Measurements from ENCODE around the gene PRSS38.

Gene PRSS38

GRCh38 chr1:227886993-227887696, 71.7 kb downstream of the PRSS38 start:
- no peak for DNase-seq (ENCODE audit: low read depth)

- DNase-seq (ENCODE audit: low read depth), result no peak
Observed at GRCh38 chr1:227887697-227888403, 72.4 kb downstream of the PRSS38 start.

DNA sequence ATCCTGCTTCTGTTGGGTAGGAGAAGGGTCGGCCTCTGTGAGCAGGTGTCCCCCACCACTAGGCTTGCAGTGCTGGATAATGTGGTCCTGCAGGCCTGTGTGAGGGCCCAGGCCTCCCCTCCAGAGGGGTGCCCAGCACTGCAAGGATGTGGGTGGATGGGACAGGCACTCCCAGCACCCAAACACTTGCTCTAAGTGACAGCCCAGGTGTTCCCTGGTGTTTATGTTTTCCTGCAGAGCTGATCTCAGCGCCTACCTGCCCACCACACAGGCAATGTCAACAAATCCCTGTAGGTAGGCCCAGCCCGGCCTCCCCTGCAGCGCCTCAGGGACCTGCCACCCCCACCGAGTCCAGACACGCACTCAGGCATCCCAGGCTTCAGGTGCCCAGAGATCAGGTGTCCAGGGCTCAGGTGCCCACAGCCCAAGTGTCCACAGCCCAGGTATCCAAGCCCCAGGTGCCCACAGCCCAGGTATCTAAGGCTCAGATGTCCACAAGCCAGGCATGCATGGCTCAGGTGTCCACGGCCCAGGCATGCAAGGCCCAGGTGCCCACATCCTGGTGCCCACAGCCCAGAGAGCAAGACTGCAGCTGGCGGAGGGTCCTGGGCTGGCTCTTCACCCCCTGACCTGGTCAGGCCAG, 73.0 kb downstream of the PRSS38 start:
- no peak for DNase-seq (ENCODE audit: low read depth)

- no peak for DNase-seq (ENCODE audit: low read depth)
Observed at GRCh38 chr1:227889047-227889862, 73.8 kb downstream of the PRSS38 start.

GRCh38 chr1:227889863-227890405, 74.5 kb downstream of the PRSS38 start:
- no peak for DNase-seq (ENCODE audit: low read depth)

DNA sequence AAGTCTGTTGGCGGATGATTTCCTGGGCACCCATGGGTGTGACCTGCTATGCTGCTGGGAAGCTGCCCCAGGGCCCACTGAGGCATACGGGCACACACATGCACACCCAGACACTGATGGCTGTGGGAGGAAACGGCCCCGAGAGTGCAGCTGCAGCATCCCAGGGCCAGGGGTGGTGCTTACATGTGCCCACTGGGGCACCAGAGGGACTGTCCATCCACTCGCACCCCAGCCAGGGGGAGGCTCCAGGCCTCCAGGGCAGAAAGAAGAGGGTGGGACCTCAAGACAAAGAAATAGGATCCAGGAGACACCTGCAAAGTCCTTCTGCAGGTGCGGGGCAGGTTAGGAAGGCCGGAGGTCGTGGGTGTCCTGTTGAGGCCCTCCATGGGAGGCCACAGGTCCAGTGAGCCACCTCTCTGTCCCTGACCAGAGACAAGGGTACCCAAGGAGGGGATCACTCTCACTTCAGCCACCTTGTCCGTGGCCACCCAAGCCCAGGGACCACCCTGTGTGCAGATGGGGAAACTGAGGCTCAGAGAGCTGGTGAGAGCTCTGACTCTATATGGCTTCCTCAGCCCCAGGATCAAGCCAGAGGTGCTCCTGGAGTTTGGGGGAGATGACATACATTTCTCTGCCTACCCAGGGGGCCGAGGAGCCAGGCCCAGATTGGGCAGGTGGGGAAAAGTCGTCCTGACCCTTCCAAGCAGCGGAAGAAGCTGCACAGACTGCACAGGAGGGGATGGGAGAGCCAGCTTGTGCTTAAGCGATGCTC, 75.2 kb downstream of the PRSS38 start:
- no peak for DNase-seq (ENCODE audit: low read depth)

- no peak for DNase-seq (ENCODE audit: low read depth)
Observed at GRCh38 chr1:227891223-227891954, 75.9 kb downstream of the PRSS38 start.

DNA sequence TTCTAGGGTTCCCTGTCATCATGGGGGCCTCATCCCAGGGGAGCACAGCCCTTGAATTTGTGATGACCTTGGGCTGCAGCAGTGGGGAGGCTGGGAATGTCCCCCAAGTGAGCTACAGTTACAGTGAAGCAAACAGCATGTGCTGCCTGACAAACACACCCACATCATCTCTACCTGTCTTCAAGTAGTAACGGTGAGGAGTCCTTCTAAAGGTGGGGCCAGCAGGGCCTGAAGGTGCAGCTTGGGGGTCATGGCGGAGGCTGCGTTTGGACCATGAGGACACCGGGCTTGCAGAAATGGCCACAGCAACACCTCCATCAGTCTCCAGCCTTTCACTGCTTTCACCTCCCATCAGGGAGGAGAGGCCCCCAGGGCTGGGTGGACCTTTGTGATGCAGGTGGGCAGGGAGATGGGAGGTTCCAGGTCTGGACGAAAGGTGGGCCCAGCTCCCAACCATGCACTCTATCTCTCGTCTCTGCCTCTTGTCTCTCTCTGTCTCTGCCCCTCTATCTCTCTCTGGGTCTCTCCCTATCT, 76.5 kb downstream of the PRSS38 start:
- no peak for DNase-seq (ENCODE audit: low read depth)

GRCh38 chr1:227892489-227893299, 77.2 kb downstream of the PRSS38 start:
- DNase-seq (ENCODE audit: low read depth), result no peak

DNA sequence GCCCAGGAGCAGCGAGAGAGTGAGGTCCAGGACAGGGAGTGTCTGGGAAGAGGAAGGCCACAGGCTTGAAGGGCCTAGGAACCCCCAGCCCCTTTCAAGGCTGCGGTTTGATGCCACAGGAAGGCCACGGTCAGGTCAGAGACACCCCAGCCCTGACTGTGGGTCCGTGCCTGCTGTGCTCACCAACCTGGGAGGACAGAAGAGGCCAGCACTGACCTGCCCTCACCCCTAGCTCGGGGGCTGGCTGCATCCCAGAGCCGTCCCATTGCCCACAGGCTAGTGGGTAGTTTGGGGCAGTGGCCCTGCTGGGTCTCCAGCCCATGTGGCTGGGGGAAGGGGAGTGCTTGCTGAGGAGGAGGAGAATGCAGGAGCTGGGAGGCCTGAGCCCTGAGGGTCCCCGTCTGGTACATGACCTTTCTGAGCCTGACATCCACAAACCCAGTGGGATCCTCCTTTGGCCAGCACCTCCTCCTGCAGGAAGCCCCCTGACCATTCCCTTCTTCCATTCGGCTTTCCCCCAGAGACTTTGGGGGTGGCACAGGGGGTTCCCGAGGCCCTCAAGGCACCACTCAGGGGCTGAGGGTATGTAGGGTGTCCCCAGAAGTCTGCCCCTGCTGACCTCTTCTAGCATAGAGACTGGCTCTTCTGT, 77.9 kb downstream of the PRSS38 start:
- DNase-seq (ENCODE audit: low read depth), result no peak

- no peak for DNase-seq (ENCODE audit: low read depth)
Observed at GRCh38 chr1:227893949-227894721, 78.7 kb downstream of the PRSS38 start.

DNA sequence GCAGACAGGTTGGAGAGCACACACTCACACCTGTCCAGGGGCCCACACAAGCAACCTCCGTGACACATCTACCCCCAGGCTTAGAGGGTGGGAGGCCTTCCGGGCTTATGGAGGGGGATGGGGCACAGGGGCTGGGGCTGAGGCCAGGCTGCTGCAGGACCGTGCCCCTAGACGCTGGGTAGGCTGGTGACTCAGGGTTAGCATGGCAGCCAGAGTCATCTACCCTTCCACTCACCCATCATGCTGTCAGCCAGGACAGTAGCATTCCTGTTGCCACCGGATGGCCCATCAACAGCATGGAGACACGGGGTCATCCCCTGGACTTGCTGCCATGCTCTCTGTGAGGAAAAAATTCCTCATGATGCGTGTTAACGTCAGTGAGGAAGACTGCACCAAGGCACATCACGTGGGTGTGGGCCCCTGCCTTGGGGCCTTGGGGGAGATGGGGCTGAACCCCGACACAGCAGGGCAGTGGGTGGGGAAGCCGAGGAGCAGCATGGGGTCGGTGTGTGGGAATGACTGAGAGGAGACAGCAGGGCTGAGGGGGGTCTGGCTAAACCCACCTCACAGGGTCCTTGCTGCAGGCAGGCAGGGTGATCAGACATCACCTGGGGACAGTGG, 79.5 kb downstream of the PRSS38 start:
- DNase-seq (ENCODE audit: low read depth), result no peak
